Central memory CD4-positive, alpha-beta T cell (primary cell): ENCODE results near the gene FAM110D.
A peak's percentile ranks its signal among the peaks of the same experiment; 100 is the strongest.

Source experiments
- DNase-seq: peaks from one replicate; pipeline ENCODE4 v3.0.0; 2022

Gene FAM110D

DNA sequence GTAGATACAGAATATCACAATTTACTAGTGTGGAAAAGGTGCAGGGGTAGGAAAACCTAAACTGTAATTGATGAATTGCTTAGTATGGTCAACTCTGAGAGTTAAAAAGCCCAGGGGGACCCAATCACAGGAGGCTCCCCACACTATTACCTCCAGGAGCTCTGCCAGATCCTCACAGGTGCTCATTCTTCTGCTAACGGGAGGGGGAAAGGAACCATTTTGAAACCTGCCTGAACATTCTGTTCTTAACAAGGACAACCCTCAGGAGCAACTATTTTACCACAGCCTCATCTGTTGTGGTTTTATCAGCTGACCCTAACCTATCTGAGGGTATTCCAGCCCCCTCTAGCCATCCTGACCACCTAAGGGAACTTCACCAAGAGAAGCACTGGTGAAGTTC lies 28.2 kb upstream of the FAM110D start:
- no peak for DNase-seq

DNA sequence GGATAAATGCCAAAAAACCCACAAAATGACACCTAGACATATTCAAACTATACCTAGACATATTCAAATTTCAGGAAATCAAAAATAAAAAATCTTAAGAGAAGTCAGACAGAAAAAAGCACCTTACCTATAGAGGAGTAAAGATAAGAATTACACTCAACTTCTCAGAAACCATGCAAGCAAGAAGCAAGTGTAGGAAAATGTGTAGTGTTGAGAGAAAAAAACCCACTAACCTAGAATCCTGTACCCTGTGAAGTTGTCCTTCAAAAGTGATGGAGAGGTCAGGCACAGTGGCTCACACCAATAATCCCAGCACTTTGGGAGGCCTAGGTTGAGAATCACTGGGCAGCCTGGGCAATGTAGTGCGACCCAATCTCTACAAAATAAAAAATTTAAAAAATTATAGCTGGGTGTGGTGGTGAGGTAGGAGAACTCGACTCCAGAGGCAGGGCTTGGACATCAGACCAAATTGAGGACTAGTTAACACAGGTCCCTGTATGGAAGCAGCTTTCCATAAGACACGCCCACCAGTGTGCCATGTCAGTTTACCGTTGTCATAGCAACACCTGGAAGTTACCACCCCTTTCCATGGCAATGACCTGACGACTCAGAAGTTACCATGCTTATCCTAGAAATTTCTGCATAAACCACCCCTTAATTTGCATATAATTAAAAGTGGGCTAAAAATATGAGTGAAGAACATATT lies 26.6 kb upstream of the FAM110D start:
- no peak for DNase-seq

DNA sequence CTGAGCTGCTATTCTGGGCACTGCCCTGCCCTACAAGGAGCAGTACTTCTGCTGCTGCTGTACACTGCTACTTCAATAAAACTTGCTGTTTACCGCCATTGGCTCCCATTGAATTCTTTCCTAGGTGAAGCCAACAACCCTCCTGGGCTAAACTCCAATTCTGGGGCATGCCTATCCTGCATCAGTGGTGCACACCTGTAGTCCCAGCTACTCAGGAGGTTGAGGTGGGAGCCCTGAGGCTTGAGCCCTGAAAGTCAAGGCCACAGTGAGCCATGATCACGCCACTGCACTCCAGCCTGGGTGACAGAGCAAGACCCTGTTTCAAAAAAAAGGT lies 26.1 kb upstream of the FAM110D start:
- no peak for DNase-seq

DNA sequence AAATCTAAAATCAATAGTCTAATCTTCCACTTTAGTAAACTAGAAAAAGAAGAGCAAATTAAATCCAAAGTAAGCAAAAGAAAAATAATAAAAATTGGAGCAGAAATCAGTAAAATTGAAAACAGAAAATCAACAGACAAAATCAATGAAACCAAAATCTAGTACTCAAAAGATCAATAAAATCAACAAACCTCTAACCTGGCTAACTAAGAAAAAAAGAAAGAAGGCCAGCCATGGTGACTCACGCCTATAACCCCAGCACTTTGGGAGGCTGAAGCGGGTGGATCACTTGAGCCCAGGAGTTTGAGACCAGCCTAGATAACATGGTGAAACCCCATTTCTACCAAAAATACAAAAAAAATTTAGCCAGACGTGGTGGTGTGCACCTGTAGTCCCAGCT lies 24.4 kb upstream of the FAM110D start:
- DNase-seq: no peak

DNA sequence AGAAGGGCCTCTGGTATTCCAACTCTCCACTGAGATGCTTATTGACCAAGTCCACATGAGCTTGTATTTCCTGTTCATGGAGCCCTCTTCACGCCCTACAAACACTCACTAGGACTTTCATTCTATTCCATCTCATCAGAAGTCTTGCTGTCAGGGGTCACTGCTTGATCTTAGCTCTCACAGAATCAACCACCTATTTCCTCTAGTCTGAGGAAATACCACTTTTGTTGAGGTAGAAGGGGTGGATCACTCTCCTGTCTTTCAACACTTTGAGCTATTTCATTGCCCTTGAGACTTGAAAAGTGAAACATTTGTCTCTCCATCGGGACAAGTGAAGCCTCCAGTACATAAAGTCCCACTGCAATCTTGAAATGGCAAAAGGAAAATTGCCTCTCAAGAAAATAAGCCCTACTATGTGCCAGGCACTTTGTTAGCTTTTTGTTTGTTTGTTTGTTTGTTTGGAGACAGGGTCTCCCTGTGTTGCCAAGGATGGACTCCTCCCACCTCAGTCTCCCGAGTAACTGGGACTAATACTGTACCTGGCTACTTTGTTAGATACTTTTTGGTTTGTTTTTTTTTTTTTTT lies 19.8 kb upstream of the FAM110D start:
- no peak for DNase-seq

DNA sequence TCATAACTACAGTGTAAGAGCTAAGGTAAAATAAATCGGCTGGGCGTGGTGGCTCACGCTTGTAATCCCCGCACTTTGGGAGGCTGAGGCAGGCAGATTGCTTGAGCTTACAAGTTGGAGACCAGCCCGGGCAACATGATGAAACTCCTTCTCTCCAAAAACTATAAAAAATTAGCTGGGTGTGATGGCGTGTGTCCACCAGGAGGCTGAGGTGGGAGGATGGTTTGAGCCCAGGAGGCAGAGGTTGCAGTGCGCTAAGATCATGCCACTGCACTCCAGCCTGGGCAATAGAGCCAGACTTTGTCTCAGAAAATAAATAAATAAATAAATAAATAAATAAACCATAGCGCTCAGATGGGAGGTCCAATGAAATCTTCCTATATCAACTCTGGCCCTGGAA lies 16.7 kb upstream of the FAM110D start:
- no peak for DNase-seq

DNA sequence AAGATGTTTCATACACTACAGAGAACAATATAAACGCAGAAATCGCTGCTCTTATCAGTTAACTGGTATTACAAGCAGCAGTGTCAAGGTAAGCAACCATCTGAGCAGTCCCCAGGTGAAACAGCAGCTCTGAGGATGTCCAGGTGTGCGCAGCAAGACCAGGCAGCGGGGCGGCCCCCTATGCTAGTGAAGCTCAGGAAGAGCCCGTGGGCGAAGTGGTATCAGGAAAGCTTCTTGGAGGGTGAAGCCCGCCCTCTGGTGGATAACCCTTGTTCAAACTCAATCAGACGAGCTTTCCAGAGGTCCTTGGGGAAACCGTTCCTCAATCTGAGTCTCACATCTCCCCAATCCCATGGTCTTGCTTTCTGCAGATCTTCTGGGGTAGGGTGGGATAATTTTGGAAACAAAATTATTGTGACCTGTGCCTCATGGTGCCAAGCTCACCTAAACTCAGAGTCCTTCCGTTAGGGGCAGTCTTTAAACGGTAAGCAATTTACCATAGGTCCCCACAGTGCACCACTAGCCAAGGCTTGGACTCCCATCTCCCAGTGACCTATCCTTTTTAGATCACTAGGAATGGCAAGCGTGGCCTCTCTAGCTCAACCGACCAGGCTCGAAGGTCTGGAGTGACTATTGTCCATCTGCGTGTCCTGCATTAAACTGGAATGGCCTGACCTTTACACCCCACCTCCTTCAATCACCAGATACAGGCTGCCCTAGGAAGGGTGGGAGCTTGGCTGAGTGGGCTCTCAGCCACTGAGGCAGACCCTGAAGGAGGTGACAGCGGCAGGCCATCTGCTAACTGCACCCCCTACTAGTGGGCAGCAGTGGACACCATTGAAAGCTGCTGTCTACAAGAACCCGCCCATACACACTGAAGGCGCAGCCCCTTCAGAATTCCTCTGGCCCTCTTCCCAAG lies 13.6 kb upstream of the FAM110D start:
- peak; percentile 69 for DNase-seq

DNA sequence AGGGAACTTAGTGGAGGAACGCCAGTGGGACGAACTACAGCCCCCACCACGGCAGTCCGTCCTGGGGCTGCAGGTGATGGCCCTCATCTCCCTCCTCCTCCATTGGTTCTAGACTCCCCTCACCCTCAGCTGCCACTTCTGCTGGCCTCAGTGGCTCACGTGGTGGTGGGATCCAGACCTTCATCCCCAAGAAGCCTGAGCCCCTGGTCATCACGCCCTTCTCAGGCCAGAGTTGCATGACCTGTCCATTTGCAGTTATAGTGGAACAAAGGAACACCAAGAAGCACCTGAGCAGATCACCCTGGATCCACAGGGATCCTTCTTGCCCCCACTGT lies 13.0 kb upstream of the FAM110D start:
- DNase-seq: no peak

DNA sequence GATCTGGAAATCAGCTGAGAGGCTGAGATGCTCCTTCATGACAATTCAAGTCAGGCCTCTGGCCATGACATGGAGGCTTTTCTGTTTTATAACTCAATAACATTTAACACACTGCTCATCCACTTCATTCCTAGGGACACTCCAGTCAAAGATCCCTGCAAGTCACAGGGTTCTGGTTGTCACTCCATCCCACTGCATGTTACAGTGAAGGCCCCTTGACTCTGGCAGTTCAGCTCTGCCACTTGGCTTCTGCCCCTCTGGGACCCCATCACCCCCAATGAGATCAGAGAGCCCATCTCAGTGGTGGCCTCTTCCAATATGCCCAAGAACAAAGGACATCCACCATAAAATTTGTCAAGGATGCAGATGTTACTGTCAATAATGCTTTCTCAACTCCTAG lies 10.0 kb upstream of the FAM110D start:
- DNase-seq: no peak

DNA sequence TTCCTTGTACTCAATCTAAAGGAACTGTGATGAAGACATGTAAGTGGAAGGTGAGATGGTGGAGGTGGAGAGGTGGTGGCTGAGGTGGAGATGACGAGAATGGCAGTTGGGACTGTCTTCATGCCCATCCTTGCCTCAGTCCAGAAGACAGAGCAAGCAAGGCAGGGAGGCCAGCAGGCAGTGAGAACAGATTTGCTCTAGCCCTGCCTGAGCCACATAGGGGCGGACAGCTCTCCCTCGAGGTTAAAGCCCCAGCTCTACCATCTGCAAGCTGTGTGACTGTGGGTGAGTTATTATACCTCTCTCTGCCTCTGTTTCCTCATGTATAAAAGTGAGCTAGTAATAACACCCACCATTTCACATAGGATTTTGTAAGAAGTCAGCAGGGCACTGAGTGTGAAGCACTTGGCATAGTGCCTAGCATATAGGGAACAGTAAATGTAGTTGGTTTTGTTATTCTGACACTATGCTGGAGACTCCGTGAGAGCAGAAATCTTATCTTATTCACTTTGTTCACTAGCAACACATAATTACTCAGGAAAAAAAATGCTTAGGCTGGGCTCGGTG lies 4.8 kb upstream of the FAM110D start:
- no peak for DNase-seq

DNA sequence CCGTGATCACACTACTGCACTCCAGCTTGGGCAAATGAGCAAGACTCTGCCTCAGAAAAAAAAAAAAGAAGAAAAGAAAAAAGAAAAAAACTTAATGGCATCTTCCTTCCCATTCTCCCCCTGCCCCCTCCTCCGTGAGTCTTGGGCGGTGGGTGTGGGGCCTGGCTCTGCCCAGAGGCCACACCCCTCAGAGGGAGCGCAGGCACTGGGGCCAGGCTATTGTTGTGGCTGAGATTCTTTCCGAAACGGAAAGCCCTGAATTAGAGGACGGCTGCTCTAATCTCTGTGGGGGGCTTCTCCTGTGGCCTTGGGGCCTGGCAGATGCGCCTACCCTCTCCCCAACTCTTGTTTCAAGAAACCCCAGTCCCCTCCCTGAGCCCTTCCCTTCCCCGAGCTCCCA lies 4.1 kb upstream of the FAM110D start:
- no peak for DNase-seq

DNA sequence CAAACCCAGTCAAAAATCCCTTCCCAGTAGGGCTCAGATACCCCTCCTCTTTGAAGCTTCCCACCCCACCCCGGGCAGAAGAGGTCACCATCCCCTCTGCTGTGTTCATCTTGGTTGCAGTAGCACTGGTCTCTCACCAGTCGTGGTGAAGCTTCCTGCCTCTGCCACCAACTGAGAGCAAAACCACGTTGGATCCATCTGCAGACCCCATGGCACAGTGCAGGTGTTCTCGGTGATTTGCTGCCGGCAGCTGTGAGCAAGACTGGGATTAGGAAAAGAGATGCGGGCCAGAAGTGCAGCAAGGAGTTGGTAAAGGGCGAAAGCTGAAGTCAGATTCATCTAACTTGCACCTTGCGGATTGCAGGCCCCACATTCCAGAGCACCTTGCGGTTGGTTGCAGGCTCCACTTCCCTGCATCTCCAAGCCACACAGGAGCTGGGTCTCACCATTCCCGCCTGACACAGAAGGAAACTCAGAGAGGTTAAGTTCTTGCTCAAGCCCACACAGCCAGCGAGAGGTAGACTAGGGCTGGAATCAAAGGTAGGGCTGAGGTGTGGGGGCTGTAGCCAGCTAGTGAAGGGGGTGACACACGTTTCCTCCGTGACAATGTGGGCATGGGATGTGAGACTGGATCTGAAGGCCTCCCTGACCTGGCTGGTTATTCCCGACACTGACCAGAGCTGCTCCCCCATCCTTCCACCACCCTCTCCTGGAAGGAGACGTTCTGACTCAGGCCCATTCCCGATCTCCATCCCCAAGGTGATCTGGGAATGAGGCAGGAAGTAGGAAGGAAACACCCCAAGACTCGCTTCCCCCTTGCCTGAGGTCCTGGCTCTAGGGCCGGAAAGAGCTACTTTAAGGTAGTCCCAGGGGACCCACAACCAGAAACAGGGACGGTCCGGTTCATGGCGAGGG lies 3.3 kb upstream of the FAM110D start:
- no peak for DNase-seq

DNA sequence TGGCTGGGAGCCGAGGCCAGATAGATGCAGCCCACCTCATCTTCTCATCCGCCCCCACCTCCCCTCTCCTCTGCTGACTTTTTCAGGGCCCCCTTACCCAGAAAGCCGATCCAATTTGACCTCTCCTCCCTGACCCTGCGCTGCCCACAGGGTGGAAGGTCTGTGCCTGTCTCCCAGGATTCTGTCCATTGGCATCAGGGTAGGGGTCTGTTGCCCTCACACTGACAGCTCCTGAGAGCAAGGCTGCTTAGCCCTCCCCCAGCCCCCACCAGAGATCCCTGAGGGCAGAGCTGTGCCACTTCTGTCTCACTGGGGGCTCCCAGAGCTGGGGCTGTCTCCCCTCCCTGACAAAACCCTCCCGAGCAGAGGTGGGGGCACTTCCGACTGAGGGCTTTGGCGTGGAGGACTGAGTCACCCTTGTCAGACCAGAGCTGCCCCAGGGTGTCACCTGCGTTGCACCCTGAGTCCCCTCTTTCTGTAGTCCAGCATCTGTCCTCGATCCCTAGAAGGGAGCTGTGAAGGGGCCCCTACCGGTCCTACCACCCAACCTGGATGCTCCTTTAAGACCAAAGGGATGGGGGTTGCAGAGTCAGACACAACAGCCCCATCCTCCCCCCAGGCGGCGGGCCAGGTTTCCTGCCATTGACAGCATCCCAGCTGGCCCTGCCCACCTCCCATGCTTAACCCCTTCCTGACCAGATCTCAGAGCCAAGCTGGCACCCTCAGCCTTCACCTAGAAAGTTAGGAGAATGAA lies 2.4 kb upstream of the FAM110D start:
- no peak for DNase-seq

DNA sequence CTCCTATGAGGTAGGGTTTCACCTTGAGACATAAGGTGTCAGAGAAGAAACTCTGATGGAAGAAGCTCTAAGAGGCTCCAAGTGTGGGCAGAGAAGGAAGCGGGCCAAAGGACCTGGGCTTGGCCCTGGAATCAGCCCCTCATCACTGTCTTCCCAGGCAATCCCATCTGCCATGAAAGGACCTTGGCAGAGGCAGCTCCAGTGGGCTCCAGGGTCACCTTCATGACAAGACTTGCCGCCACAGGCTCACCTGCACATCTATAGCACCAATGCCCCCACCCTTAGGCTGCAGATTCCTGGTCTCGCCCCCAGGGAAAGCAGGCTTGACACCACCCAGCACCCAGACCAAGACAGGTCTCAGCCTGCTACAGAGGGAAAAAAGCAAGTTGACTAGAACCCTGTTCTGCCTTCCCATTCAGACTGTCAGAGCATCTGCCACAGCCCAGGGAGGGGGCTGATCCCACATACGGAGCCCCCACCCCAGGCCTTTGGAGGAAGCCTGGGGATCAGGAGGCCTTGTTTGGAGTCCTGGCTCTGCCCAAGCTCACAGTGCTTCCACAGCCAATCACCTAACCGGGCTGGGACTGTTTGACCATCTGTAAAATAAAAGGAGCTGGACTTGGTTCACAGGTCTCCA lies 490 bp upstream of the FAM110D start:
- no peak for DNase-seq

DNA sequence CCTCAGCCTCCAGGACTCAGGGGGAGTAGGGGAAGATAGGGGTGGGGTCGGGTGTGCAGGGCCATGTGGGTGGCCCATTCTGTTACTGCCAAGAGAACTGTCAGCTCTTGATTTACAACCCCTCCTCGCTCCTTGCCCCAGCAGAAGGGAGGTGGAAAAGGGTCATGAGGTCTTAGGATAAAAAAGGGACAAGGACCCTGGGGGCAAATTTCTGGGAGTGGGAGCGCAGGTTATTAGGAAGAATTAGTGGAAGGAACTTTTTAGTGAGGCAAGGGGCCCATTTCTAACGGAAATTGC lies 812 bp downstream of the FAM110D start:
- no peak for DNase-seq

DNA sequence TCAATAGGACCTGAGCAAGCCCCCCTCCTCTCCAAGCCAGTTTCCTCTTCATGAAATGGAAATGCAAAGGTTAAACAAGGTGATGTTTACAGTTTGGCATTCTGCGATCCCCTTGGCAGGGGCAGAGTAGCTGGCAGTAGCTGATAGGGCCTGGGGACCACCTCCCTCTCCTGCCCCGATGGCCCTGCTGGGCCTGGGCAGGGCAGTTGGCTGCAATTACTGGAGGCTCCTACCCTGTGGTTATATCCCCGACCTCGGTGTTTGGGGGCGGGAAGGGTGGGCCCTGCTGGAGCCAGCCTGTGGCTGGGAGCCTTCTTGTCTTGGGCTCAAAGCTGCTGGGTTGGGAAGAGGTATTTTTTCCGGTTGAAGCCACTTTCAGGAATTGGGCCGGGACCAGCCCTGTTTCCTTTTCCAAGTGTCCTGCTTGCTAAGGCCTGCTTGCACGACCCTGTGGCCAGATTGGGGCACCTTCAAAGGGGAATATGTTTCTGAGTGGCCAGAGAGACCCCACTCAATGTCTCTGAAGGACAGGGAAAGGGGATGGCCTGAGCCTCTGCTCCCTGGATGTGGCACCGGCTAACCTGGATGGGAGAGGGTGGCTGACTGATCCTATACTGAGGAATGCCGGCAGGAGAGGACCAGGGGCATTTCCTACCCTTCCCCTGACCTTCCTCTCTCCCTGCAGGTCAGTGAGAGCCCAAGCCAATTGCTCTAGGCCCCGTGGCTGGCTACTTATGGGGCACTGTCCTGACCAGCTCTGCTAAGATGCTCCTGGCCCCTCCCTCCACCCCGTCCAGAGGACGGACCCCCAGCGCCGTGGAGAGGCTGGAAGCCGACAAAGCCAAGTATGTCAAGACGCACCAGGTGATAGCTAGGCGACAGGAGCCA lies 1.9 kb downstream of the FAM110D start:
- no peak for DNase-seq

DNA sequence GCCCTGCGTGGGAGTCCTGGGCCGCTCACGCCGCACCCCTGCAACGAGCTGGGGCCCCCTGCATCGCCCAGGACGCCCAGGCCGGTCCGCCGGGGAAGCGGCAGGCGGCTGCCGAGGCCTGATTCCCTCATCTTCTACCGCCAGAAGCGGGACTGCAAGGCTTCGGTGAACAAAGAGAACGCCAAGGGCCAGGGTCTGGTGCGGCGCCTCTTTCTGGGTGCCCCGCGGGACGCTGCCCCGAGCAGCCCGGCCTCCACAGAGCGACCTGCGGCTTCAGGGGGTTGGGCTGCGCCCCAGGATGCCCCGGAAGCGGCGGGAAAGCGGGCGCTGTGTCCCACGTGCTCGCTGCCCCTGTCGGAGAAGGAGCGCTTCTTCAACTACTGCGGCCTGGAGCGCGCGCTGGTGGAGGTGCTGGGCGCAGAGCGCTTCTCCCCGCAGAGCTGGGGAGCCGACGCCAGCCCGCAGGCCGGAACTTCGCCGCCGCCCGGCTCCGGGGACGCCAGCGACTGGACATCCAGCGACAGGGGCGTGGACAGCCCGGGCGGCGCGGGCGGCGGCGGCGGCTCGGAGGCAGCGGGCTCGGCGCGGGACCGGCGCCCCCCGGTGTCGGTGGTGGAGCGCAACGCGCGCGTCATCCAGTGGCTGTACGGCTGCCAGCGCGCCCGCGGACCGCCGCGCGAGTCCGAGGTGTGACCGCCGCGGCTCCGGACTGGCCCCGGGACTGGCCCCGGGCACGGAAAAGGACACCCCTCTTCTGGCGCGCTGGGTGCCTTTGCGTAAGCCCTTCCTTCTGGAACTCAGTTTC lies 2.7 kb downstream of the FAM110D start:
- DNase-seq: peak; percentile 28

DNA sequence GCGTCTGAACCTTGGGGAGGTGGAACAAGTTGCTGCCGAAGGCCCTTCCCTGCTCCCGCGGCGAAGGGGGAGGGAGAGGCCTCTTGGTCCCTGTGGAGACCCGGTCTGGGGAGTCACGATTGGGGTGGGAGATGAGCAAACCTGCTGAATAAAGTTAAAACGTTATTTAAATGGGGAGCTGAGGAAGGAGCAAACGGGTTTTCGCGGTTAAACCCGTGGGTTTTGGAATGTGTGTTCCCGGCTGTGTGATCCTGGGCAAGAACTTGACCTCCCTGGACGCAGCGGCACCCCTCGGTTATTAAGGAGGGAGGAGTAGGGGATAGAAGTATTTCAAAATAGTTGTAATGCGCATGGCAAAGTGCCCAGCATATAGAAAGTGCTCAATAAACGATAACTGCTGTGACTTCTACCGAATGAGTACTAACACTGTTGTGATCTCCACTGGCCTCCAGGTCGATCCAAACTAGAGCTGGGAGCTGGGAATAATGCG lies 3.4 kb downstream of the FAM110D start:
- no peak for DNase-seq

DNA sequence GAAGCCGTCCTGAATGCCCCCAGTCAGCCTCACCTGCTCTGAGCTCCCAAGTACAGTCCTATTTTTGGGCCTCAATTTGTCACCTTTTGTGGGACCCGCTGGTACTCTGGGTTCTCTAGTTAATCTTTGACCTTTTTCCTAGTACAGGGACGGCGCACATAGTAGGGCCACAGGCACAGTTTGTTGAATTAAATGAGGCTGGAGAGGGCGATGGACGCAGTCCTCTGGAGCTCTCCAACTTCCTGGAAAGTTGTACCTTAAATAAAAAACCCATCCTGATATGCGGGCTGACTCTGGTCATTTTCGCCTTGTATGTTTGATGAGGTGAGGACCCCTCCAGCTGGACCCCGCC lies 4.8 kb downstream of the FAM110D start:
- DNase-seq: no peak
